ENCODE measurements around the gene PXDN.

DNA sequence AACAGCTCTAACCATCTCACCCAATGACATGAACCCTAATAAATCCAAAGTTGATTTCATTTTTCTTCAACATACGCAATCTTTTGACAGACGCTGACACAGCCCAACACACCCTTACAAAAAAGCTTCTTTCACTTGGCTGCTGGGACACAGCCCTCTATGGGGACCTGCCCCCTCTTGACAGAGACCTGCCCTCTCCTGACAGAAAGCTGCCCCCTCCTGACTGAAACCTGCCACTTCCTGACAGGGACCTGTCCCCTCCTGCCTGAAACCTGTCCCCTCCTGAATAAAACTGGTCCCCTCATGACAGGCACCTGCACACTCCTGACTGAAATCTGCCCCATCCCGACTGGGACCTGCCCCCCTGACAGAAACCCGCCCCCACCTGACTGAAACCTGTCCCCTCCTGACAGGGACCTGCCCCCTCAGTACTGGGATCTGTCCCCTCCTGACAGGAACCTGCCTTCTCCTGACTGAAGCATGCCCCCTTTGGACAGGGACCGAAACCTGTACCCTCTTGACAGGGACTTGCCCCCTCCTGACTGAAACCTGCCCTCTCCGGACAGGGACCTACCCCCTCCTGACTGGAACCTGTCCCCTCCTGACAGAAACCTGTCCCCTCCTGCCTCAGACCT lies 87.9 kb downstream of the PXDN start:
- TF ChIP-seq, protein P1, sequence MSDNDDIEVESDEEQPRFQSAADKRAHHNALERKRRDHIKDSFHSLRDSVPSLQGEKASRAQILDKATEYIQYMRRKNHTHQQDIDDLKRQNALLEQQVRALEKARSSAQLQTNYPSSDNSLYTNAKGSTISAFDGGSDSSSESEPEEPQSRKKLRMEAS (IDR thresholded peaks at IDR 0.05; ENCODE audit: insufficient read depth, insufficient read length) = no peak
- TF ChIP-seq POLR2A (IDR thresholded peaks at IDR 0.05; ENCODE audit: low read depth, low read length) (no peak), GATA2 (IDR thresholded peaks at IDR 0.05; ENCODE audit: insufficient read depth, insufficient read length, low read depth, low read length) (no peak), EZH2 (IDR thresholded peaks at IDR 0.05; ENCODE audit: borderline replicate concordance, low read depth, low read length, severe bottlenecking) (no peak), JUN (IDR thresholded peaks at IDR 0.05; ENCODE audit: borderline replicate concordance, insufficient read depth, insufficient read length, low read depth) (no peak), POLR2AphosphoS5 (IDR thresholded peaks at IDR 0.05; ENCODE audit: insufficient read depth, low read depth, low read length) (no peak), MYC (IDR thresholded peaks at IDR 0.05; ENCODE audit: low read depth, low read length) (no peak)
- TF ChIP-seq, protein P2, sequence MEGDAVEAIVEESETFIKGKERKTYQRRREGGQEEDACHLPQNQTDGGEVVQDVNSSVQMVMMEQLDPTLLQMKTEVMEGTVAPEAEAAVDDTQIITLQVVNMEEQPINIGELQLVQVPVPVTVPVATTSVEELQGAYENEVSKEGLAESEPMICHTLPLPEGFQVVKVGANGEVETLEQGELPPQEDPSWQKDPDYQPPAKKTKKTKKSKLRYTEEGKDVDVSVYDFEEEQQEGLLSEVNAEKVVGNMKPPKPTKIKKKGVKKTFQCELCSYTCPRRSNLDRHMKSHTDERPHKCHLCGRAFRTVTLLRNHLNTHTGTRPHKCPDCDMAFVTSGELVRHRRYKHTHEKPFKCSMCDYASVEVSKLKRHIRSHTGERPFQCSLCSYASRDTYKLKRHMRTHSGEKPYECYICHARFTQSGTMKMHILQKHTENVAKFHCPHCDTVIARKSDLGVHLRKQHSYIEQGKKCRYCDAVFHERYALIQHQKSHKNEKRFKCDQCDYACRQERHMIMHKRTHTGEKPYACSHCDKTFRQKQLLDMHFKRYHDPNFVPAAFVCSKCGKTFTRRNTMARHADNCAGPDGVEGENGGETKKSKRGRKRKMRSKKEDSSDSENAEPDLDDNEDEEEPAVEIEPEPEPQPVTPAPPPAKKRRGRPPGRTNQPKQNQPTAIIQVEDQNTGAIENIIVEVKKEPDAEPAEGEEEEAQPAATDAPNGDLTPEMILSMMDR (IDR thresholded peaks at IDR 0.05; ENCODE audit: extremely low read depth in 1 of 2, insufficient read depth in 1 of 2, low read depth in 1 of 2, low read length in 2 of 2) = no peak
